ENCODE results near the gene TMEM108.
A peak's percentile ranks its signal among the peaks of the same experiment; 100 is the strongest.

DNA sequence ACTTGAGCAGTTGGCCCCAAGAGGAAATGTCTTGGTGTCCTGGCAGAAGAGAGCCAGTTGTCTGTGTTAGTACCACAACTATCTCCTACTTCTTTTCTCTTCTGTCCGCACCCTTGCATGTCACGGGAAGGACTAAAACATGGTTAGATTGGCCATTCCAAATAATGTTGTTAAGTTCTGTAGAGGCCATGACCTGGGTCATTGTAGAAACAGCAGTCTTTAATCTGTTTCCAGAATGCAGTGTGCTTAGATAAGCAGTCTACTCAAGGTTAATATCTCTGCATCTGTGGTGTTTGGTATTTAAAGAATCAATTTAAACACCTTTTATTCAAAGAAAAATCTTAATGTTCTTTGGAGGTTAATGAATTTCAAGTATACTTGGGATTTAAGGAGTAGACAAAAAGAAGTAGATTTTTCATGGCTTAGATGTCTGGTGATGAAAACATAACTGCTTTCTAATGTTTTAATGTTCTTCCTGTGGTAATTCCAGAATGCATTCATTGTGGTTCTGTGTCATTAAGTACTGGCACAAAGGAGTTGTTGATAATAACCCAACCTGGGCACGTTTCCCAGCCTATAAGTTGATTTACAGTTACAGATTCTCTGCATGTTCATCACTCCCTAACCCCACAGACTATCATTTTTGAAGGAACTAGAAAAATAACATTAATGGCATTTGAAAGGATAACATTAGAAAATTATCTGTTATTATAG lies 58.9 kb downstream of the TMEM108 start:
- TF ChIP-seq, protein P1, sequence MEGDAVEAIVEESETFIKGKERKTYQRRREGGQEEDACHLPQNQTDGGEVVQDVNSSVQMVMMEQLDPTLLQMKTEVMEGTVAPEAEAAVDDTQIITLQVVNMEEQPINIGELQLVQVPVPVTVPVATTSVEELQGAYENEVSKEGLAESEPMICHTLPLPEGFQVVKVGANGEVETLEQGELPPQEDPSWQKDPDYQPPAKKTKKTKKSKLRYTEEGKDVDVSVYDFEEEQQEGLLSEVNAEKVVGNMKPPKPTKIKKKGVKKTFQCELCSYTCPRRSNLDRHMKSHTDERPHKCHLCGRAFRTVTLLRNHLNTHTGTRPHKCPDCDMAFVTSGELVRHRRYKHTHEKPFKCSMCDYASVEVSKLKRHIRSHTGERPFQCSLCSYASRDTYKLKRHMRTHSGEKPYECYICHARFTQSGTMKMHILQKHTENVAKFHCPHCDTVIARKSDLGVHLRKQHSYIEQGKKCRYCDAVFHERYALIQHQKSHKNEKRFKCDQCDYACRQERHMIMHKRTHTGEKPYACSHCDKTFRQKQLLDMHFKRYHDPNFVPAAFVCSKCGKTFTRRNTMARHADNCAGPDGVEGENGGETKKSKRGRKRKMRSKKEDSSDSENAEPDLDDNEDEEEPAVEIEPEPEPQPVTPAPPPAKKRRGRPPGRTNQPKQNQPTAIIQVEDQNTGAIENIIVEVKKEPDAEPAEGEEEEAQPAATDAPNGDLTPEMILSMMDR (conservative IDR thresholded peaks at IDR 0.05; ENCODE audit: low read depth, low read length), result no peak
- no peak for TF ChIP-seq SMC3 (IDR thresholded peaks at IDR 0.05; ENCODE audit: low read depth, low read length)
- TF ChIP-seq, protein P2, sequence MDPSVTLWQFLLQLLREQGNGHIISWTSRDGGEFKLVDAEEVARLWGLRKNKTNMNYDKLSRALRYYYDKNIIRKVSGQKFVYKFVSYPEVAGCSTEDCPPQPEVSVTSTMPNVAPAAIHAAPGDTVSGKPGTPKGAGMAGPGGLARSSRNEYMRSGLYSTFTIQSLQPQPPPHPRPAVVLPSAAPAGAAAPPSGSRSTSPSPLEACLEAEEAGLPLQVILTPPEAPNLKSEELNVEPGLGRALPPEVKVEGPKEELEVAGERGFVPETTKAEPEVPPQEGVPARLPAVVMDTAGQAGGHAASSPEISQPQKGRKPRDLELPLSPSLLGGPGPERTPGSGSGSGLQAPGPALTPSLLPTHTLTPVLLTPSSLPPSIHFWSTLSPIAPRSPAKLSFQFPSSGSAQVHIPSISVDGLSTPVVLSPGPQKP (IDR thresholded peaks at IDR 0.05; ENCODE audit: borderline replicate concordance, low read depth, low read length), result no peak
- TF ChIP-seq RAD21 (IDR thresholded peaks at IDR 0.05; ENCODE audit: low read length), result no peak
- TF ChIP-seq RFX5 (IDR thresholded peaks at IDR 0.05; ENCODE audit: low read depth, low read length), result no peak
- TF ChIP-seq POLR2A (IDR thresholded peaks at IDR 0.05; ENCODE audit: low read depth, low read length), result no peak
- no peak for TF ChIP-seq FOS (IDR thresholded peaks at IDR 0.05; ENCODE audit: low read depth, low read length)
- no peak for TF ChIP-seq MAZ (IDR thresholded peaks at IDR 0.05; ENCODE audit: borderline replicate concordance, low read depth, low read length)
- no peak for TF ChIP-seq CEBPB (IDR thresholded peaks at IDR 0.05; ENCODE audit: low read depth, low read length)
- TF ChIP-seq, protein P3, sequence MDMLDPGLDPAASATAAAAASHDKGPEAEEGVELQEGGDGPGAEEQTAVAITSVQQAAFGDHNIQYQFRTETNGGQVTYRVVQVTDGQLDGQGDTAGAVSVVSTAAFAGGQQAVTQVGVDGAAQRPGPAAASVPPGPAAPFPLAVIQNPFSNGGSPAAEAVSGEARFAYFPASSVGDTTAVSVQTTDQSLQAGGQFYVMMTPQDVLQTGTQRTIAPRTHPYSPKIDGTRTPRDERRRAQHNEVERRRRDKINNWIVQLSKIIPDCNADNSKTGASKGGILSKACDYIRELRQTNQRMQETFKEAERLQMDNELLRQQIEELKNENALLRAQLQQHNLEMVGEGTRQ (IDR thresholded peaks at IDR 0.05; ENCODE audit: low read depth, low read length), result no peak
- peak; percentile 80 for TF ChIP-seq BHLHE40 (IDR thresholded peaks at IDR 0.05; ENCODE audit: low read depth, low read length)
